Measurements from ENCODE around the gene TTC21B. TPM values are rescaled to one million over a fixed set of nuclear protein-coding genes. Genes with fewer than 3 reads are reported as not detected.
"Not testable (repeated sequence)": the region's sequence is repeated elsewhere in the genome, so short reads cannot be mapped to it uniquely, and the experiment has no call there.

TTC21B gene
- polyA plus RNA-seq (ENCODE audit: insufficient read depth in 1 of 5, insufficient read length in 5 of 5, low replicate concordance in 1 of 5), result 10 to 100 TPM; 29.9 to 49.6 (median 43.9) TPM
- long read RNA-seq, donor 1, partial matches to known transcripts, result 11 of 14 reads
- long read RNA-seq, donor 1, other reads (novel, unspliced or antisense), result 0 of 14 reads
- long read RNA-seq, donor 2, full-length matches to known transcripts, result 1 of 1 reads
- long read RNA-seq, donor 2, partial matches to known transcripts, result 0 of 1 reads
- long read RNA-seq, donor 2, other reads (novel, unspliced or antisense), result 0 of 1 reads
- long read RNA-seq, donor 3, result 0 reads
- long read RNA-seq, donor 4, partial matches to known transcripts, result 7 of 8 reads
- long read RNA-seq, donor 4, other reads (novel, unspliced or antisense), result 0 of 8 reads
- long read RNA-seq, donor 5, partial matches to known transcripts, result 6 of 6 reads
- long read RNA-seq, donor 5, other reads (novel, unspliced or antisense), result 0 of 6 reads
- long read RNA-seq, donor 6, full-length matches to known transcripts, result 3 of 13 reads
- long read RNA-seq, donor 6, partial matches to known transcripts, result 10 of 13 reads
- long read RNA-seq, donor 6, other reads (novel, unspliced or antisense), result 0 of 13 reads
- long read RNA-seq, donor 7, full-length matches to known transcripts, result 3 of 3 reads
- long read RNA-seq, donor 7, partial matches to known transcripts, result 0 of 3 reads
- long read RNA-seq, donor 7, other reads (novel, unspliced or antisense), result 0 of 3 reads
- long read RNA-seq, donor 8, full-length matches to known transcripts, result 1 of 1 reads
- long read RNA-seq, donor 8, partial matches to known transcripts, result 0 of 1 reads
- long read RNA-seq, donor 8, other reads (novel, unspliced or antisense), result 0 of 1 reads

- DNase-seq, result peak; percentile 96
These were observed at the start of gene TTC21B for GRCh38 chr2:165953655-165954606. Gene TTC21B, minus strand, starts transcription at chr2:165953776. Its CDS starts 71 bp downstream, at chr2:165953705.

- DNase-seq, result no peak
These were observed 46.8 kb upstream of the TTC21B start for GRCh38 chr2:166000401-166000800.

- DNase-seq, result no peak
These were observed 37.3 kb upstream of the TTC21B start for GRCh38 chr2:165990846-165991245.

GRCh38 chr2:165989851-165990250, 36.3 kb upstream of the TTC21B start:
- DNase-seq, result no peak

DNA sequence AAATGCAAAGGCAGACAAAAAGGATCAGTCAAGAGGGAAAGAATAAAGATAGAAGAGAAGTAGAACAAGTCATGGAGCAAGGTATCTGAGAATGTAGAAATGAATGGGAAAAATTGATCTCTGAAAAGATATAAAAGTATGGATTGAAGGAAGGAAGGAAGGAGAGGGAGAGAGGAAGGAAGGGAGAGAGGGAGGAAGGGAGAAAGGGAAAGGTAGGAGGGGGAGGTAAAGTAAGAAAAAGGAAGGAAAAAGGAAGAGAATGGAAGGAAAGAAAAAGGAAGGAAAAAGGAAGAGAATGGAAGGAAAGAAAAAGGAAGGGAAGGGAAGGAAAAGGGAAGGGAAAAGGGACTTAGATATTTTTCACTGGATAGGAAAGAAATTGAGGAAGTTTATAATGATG, 31.5 kb upstream of the TTC21B start:
- DNase-seq, result no peak

- DNase-seq, result not testable (repeated sequence)
These were observed 18.6 kb upstream of the TTC21B start for GRCh38 chr2:165972161-165972560.

GRCh38 chr2:165970663-165971062, 17.1 kb upstream of the TTC21B start:
- DNase-seq, result no peak

- no peak for DNase-seq
These were observed 15.7 kb upstream of the TTC21B start for GRCh38 chr2:165969227-165969626.

DNA sequence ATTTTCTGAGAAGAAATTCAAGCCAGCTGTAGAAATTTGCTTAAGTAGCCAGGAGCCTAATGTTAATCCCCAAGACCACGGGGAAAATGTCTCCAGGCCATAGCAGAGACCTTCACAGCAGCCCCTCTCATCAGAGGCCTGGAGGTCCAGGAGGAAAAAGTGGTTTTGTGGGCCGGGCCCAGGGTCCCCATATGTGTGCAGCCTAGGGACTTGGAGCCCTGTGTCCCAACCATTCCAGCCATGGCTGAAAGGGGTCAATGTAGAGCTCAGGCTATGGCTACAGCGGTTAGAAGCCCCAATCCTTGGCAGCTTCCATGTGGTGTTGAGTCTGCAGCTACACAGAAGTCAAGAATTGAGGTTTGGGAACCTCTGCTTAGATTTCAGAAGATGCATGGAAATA, 14.2 kb upstream of the TTC21B start:
- no peak for DNase-seq

DNA sequence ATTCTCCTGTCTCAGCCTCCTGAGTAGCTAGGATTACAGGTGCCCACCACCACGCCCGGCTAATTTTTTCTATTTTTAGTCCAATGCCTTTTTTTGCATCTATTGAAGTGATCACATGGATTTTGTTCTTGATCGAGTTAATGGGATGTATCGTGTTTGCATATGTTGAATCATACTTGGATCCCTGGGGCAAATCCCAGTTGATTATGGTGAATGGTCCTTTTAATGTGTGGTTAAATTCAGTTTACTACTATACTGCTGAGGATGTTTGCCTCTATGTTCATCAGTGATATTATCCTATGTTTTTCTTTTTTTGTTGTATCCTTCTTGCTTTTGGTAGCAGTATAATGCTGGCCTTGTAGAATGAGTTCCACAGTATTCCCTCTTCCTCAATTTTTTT, 8.2 kb upstream of the TTC21B start:
- no peak for DNase-seq

GRCh38 chr2:165959371-165959770, 5.8 kb upstream of the TTC21B start:
- DNase-seq, result no peak

DNA sequence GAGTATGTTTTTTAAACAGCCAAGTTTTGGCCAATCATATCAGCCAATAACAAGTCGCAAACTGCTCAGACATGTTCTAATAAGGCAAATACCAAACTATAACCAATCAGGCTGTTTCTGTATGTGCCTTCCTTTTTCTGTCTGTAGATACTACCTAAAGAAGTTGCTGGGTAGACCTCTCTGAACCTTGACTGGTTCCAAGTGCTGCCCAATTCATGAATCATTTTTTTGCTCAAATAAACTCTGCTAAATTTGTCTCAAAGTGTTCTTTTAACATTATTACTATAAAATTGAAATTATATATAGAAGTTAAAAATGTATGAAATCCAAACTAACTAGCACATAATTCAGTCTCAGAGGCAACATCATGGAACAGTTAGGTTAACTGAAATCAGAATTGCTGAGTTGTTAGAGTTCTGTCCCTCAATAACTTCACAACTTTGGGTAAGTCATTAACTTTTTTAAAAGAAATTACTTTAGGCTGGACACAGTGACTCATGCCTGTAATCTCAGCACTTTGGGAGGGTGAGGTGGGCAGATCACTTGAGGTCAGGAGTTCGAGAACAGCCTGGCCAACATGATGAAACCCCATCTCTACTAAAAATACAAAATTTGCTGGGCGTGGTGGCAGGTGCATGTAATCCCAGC, 4.9 kb upstream of the TTC21B start:
- no peak for DNase-seq

DNA sequence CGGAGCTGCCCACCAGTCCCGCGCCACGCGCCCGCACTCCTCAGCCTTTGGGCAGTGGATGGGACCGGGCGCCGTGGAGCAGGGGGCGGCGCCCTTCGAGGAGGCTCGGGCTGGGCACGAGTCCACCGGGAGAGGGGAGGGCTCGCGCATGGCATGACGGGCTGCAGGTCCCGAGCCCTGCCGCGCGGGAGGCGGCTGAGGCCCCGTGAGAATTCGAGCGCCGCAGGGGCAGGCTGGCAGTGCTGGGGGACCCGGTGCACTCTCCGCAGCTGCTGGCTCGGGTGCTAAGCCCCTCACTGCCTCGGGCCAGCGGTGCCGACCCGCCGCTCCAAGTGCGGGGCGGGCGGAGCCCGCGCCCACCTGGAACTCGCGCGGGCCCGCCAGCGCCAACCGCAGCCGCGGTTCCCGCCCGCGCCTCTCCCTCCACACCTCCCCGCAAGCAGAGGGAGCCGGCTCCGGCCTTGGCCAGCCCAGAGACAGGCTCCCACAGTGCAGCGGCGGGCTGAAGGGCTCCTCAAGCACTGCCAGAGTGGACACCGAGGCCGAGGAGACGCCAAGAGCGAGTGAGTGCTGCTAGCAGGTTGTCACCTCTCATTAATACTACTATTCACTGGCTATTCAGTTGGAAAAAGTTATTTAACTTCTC, 3.6 kb upstream of the TTC21B start:
- DNase-seq, result no peak

GRCh38 chr2:165953306-165953654, 296 bp downstream of the TTC21B start:
- DNase-seq, result no peak

DNA sequence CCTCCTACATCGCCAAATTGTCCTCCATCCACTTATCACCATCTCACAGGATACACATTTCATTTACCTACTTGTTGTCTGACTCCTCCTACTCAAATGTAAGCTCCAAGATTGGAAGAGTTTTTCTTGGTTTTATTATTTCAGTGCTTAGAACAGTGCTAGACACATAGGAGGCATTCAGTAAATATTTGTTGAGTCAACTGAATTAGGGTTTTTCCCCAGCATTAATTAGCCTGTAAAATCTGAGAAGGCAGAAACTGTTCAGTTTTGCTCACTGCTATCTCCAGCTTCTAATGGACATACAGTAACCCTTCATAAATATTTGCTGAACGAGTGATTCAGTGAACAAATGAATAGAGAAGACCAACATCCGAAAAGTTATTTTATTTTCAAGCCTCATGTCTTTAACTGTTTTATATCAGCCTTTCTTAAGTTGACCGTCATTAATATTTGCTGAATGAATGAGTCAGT, 800 bp downstream of the TTC21B start:
- DNase-seq, result peak in 1 of 2 donors; percentile 9

DNA sequence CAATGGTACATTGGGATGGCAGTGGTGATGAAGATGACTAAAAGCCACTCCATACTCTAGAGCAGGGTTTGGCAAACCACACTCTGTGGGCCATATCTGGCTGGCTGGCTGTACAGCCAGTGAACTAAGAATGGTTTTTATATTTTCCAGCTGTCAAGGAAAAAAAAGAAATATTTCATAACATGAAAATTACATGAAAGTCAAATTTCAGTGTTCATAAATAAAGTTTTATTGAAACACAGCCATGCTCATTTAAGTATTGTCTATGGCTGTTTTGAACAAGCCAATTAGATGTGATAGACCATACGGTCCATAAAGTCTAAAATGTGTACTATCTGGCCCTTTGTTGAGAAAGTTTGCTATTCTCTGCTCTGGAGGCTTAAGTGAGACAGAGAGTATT, 1.5 kb downstream of the TTC21B start:
- DNase-seq, result no peak

DNA sequence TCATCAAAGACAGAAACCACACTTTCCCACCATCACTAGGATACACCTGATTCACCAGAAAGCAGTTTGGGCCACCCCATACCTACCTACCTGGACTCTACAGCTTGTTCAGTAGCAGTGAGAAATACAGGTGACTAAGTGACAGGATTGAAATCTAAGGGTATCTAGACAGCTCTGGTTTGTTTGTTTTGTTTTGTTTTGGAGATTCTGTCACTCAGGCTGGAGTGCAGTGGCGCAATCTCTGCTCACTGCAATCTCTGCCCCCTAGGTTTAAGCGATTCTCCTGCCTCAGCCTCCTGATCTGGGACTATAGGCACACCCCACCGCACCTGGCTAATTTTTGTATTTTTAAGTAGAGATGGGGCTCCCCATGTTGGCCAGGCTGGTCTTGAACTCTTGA, 3.1 kb downstream of the TTC21B start:
- no peak for DNase-seq

GRCh38 chr2:165941827-165942226, 11.7 kb downstream of the TTC21B start:
- no peak for DNase-seq

GRCh38 chr2:165938237-165938636, 15.3 kb downstream of the TTC21B start:
- DNase-seq, result no peak

GRCh38 chr2:165933211-165933910, 20.2 kb downstream of the TTC21B start:
- DNase-seq, result no peak
